IPS DF 19.7 (cell line): Measurements from ENCODE around the gene GSC2.

Experiments used
- DNase-seq: peaks from one replicate; pipeline ENCODE4 v3.0.0-alpha.2; 2013; ENCODE audit warnings: low read depth, low spot score

The GSC2 gene

GRCh38 chr22:19149991-19150390 is at the start of gene GSC2:
TSS of gene GSC2 (minus strand) at chr22:19150292. CDS start at chr22:19150283, 9 bp downstream.
- no peak for DNase-seq

GRCh38 chr22:19199479-19199878 is 49.4 kb upstream of the GSC2 start:
- no peak for DNase-seq

GRCh38 chr22:19197997-19198865 is 48.1 kb upstream of the GSC2 start:
- DNase-seq = no peak

- DNase-seq = no peak
These were observed 46.9 kb upstream of the GSC2 start for GRCh38 chr22:19196841-19197612.

- no peak for DNase-seq
These were observed 46.0 kb upstream of the GSC2 start for GRCh38 chr22:19195796-19196731.

- DNase-seq = no peak
These were observed 44.9 kb upstream of the GSC2 start for GRCh38 chr22:19194766-19195536.

GRCh38 chr22:19193879-19194278 is 43.8 kb upstream of the GSC2 start:
- no peak for DNase-seq

- DNase-seq = no peak
These were observed 37.8 kb upstream of the GSC2 start for GRCh38 chr22:19187716-19188563.

GRCh38 chr22:19184276-19184997 is 34.3 kb upstream of the GSC2 start:
- DNase-seq = no peak

GRCh38 chr22:19183216-19183615 is 33.1 kb upstream of the GSC2 start:
- DNase-seq = no peak

GRCh38 chr22:19182472-19183157 is 32.5 kb upstream of the GSC2 start:
- DNase-seq = no peak

- no peak for DNase-seq
These were observed 31.8 kb upstream of the GSC2 start for GRCh38 chr22:19181786-19182471.

GRCh38 chr22:19180740-19181410 is 30.8 kb upstream of the GSC2 start:
- DNase-seq = no peak

- no peak for DNase-seq
These were observed 30.1 kb upstream of the GSC2 start for GRCh38 chr22:19180234-19180633.

- no peak for DNase-seq
These were observed 29.5 kb upstream of the GSC2 start for GRCh38 chr22:19179497-19180048.

GRCh38 chr22:19178657-19179496 is 28.8 kb upstream of the GSC2 start, which contains the start of gene SLC25A1:
TSS of gene SLC25A1 (minus strand) at chr22:19178736. CDS start at chr22:19178673, 63 bp downstream.
- DNase-seq = no peak
